Dendritic cell treated with granulocyte-macrophage colony-stimulating factor and Interleukin-4, amounts not matched to agents 40 ng/mL and 50 ng/mL, for 4 days (primary cell): ENCODE data around the gene CLBA1.
"Not testable (repeated sequence)": the region's sequence is repeated elsewhere in the genome, so short reads cannot be mapped to it uniquely, and the experiment has no call there.

Experiments used
- H3K27ac Mint-ChIP-seq: one replicate; pipeline ENCODE4 v1.8.0; 2022; ENCODE audit warnings: mild to moderate bottlenecking, mixed read lengths
- H3K27me3 Mint-ChIP-seq: one replicate; pipeline ENCODE4 v1.8.0; 2022; ENCODE audit warnings: mild to moderate bottlenecking, mixed read lengths
- H3K36me3 Mint-ChIP-seq: one replicate; pipeline ENCODE4 v1.8.0; 2022; ENCODE audit warnings: low read depth, mixed read lengths
- H3K4me1 Mint-ChIP-seq: one replicate; pipeline ENCODE4 v1.8.0; 2022; ENCODE audit warnings: low read depth, mixed read lengths
- H3K4me3 Mint-ChIP-seq: one replicate; pipeline ENCODE4 v1.8.0; 2022; ENCODE audit warnings: mild to moderate bottlenecking, moderate library complexity, mixed read lengths
- H3K9me3 Mint-ChIP-seq: one replicate; pipeline ENCODE4 v1.8.0; 2022; ENCODE audit warnings: mixed read lengths
- intact Hi-C: fragments of 100-400 bp; cut with micrococcal nuclease; formaldehyde crosslinking; loops from one replicate; pipeline ENCODE4 v1.15.0; 2022

The CLBA1 gene

DNA sequence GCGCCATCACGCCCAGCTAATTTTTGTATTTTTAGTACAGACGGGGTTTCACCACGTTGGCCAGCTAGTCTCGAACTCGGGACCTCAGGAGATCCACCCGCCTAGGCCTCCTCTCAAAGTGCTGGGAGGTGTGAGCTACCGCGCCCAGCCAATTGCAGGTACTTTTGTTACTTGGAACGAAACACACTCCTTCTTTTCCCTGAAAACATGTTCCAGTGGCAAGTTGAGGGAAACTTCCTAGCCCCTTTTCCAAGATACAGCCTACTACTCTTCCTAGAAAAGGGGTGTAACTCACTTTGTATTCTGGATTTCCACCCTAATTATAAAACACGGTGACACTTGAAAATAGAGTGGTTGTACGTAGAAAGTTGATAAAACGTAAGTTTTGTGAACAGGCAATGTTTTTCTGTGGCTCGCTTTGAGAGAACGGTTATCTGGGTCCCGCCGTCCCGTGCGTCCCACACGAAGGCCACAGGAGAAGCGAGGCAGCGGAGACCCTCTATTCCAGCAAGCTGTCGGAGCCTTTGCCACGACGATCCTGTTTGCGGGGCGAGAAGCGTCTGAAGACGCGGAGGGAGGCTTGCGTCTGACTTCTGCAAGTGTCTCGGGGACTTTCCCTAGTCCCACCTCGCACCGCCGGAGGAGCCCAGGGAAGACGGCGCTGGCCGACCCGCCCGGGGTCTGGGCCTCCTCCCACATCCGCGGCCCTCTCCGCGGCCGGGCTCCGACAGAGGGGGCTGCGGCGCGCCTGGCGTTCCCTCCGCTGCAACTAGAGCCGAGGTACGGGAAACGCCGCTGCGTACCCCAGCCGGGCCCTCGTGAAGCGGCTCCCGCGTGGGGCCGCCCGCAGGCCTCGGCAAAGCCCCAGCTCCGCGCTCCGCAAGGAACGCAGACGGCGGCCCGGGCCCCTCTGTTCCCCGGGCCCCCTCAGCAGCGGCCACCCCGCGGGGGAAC lies 34.5 kb downstream of the CLBA1 start:
- Mint-ChIP-seq H3K27ac (peak overlapping the region; percentile 77), H3K4me3 (peak overlapping the region; percentile 81), H3K27me3 (no peaks in the 10 kb centered on the region), H3K4me1 (peaks cover 69% of the 10 kb centered on the region), H3K36me3 (peaks cover 12% of the 10 kb centered on the region), H3K9me3 (no peaks in the 10 kb centered on the region)
- intact Hi-C loops, result loop anchor here (5.0 kb wide), 1 partner anchor 268 kb away; the partner anchor contains the start of gene SIVA1

DNA sequence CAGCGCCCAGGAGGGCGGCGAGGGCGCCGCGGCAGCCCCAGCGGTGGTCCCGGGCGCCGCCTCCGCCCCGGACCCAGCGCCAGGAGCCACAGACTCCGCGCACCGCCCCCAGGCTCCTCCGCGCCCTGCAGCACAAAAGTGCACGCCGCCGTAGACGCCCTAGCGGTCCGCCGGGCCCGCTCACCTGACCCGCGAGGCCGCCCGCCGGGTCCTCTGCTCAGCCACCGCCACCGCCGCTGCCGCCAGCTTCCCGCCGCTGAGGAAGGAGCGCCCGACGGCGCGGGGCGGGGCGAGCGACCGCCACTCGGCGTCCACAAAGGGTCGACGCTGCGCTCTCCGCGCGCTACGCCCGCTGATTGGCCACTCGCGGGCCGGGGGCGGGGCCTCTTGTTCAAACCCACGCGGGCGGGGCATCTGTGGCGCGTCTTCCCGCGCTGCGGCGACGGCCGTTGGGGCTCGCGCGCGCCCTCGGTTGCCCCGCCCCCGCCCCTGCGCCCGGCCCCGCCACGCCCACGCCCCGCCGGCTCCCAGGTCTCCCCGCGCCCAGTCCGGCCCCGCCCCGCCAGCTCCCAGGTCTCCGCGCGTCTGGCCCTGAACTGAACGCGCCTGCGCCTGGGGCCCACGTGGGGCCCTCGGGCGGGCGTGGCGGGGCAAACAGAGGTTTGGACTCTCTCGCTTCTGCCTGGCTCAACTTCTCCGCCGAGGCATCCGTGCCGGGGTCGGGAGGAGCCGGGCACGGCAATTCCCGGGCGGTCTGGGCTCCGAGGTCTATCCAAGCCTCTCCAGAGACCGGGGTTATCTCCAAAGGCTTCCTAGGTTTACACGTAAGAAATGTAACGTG lies 35.4 kb downstream of the CLBA1 start, which contains the start of gene CDCA4:
Gene CDCA4, minus strand, starts transcription at position 269 of the 841 bp plus-strand sequence. CDS start 9,154 bp downstream, outside the sequence.
- peak within 1 kb of the TSS; percentile 86 for H3K4me3 Mint-ChIP-seq
- peaks cover 64% of the 10 kb centered on the region for H3K4me1 Mint-ChIP-seq
- H3K36me3 Mint-ChIP-seq, result peaks cover 7% of the 10 kb centered on the region
- intact Hi-C loops, result loop anchor here (1.0 to 5.0 kb wide), 2 partner anchors 36 to 269 kb away; partner anchors contain the start of genes CLBA1 and SIVA1
- H3K27ac Mint-ChIP-seq, result peak within 1 kb of the TSS; percentile 91
- H3K27me3 Mint-ChIP-seq, result no peaks in the 10 kb centered on the region
- no peaks in the 10 kb centered on the region for H3K9me3 Mint-ChIP-seq

DNA sequence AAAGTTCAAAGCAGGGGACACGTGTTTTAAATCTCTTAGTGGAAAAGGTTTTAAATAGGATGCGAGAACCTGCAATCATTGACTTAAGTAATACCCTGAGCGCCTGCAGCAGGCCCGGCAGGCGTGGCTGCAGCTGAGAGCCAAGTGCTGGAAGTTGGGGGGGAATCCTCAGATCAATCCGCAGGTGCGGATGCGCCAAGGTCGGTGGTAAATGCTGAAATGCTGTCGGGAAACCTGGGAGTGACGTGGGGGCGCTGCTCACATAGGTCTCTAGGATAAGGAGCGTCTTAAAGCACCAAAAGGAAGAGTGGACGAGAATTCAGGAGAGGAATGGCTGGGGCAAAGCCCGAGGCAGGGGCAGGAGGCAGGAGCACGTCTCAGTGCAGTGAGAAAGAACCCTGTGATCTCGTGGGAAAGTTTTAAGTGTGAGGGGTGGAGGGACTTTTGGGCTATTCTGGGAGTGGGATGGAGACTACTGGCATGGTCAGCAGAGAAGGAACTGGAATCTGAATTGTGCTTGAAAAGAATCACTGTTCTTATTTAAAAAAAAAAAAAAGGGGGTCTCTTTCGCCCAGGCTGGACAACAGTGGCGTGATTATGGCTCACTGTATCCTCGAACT lies 36.2 kb downstream of the CLBA1 start:
- H3K36me3 Mint-ChIP-seq, result peaks cover under 1% of the 10 kb centered on the region
- intact Hi-C loops, result loop anchor here (1.0 to 5.0 kb wide), 2 partner anchors 36 to 269 kb away; partner anchors contain the start of genes CLBA1 and SIVA1
- H3K27ac Mint-ChIP-seq, result peak overlapping the region; percentile 91
- H3K4me1 Mint-ChIP-seq, result peaks cover 59% of the 10 kb centered on the region
- H3K27me3 Mint-ChIP-seq, result no peaks in the 10 kb centered on the region
- no peaks in the 10 kb centered on the region for H3K9me3 Mint-ChIP-seq
- peak overlapping the region; percentile 86 for H3K4me3 Mint-ChIP-seq

DNA sequence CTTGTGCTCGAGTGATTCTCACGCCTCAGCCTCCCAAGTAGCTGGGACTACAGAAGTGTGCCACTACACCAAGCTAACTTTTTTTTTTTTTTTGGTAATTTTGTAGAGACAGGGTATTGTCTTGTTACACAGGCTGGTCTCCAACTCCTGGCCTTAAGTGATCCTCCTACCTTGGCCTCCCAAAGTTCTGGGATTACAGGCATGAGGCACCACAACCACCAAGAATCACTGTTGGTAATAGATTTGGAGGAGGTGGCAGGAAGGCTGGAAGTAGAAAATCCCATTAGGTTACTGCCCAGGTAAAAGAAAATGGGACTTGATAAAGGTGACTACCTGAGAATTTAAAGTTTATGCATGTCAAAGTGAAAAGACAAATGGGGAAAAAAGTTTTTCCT lies 36.7 kb downstream of the CLBA1 start:
- Mint-ChIP-seq H3K36me3 (no peaks in the 10 kb centered on the region), H3K27ac (peak overlapping the region; percentile 91), H3K4me3 (peak overlapping the region; percentile 86), H3K27me3 (no peaks in the 10 kb centered on the region), H3K9me3 (no peaks in the 10 kb centered on the region), H3K4me1 (peaks cover 57% of the 10 kb centered on the region)
- intact Hi-C loops, result loop anchor here (5.0 kb wide), 1 partner anchor 270 kb away; the partner anchor contains the start of gene SIVA1

DNA sequence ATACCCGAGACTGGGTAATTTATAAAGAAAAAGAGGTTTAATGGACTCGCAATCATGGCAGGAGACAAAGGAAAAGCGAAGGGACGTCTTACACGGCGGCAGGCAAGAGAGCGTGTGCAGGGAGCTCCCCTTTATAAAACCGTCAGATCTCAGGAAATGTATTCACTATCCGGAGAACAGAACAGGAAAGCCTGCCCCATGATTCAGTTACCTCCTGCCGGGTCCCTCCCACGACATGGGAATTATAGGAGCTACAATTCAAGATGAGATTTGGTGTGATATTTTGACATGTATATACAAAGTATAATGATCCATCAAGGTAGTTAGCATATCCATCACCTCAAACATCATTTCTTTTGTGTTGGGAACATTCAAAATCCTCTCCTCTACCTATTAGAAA lies 37.6 kb downstream of the CLBA1 start:
- Mint-ChIP-seq H3K9me3 (no peaks in the 10 kb centered on the region), H3K27ac (peak overlapping the region; percentile 22), H3K36me3 (no peaks in the 10 kb centered on the region), H3K4me3 (no peak overlapping the region), H3K27me3 (no peaks in the 10 kb centered on the region), H3K4me1 (peaks cover 49% of the 10 kb centered on the region)
- intact Hi-C loops, result loop anchor here (5.0 kb wide), 1 partner anchor 271 kb away; the partner anchor contains the start of gene SIVA1

DNA sequence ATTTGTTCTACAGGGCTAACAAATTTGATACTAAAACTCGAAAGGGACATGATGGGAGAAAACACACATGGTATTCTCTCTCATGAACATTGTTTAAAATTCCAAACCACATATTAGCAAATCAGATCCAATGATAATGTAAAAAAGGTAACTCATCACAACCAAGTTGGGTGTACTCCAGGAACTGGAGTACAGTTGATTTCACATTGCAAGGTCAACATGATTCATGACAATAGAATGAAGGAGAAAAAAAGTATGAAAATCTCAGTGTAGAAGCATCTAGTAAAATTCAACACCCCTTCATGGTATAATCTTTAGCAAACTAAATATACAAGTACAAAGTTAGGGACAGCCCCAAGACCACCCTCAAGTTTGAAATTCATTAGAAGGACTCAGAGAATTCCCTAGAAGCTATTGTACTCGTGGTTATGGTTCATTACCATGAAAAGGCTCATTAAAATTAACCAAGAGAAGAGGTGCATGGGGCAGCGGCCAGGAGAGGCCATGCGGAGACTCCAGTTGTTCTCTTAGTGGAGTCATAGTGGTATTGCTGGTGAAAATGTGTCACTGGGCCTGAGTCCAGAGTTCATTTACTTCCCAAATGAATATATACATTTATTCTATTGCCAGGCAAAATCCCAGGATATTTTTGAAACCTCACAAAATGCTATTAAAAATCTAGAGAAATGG lies 38.3 kb downstream of the CLBA1 start:
- Mint-ChIP-seq H3K4me1 (peaks cover 42% of the 10 kb centered on the region), H3K27ac (peak overlapping the region; percentile 60)

DNA sequence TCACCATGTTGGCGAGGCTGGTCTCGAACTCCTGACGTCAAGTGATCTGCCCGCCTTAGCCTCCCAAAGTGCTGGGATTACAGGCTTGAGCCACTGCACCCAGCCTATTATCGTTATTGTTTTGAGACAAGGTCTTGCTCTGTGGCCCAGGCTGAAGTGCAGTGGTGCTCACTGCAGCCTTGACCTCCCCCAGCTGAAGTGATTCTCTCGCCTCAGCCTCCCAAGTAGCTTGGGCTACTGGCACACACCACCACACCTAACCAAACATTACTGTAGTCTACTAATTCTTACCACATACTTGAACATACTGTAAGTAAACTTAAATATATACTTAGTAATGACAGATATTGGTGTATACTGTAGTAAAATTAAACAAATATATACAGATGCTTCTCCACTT lies 39.8 kb downstream of the CLBA1 start:
- Mint-ChIP-seq H3K36me3 (no peaks in the 10 kb centered on the region), H3K4me1 (peaks cover 28% of the 10 kb centered on the region), H3K9me3 (no peaks in the 10 kb centered on the region), H3K27me3 (no peaks in the 10 kb centered on the region), H3K27ac (peak overlapping the region; percentile 60), H3K4me3 (no peak overlapping the region)
- intact Hi-C loops, result no loop called here

More for the DNA sequence above, 38.3 kb downstream of the CLBA1 start:
- Mint-ChIP-seq H3K9me3 (no peaks in the 10 kb centered on the region), H3K36me3 (no peaks in the 10 kb centered on the region), H3K27me3 (no peaks in the 10 kb centered on the region), H3K4me3 (no peak overlapping the region)
- intact Hi-C loops, result loop anchor here (5.0 kb wide), 1 partner anchor 272 kb away; the partner anchor contains the start of gene SIVA1

DNA sequence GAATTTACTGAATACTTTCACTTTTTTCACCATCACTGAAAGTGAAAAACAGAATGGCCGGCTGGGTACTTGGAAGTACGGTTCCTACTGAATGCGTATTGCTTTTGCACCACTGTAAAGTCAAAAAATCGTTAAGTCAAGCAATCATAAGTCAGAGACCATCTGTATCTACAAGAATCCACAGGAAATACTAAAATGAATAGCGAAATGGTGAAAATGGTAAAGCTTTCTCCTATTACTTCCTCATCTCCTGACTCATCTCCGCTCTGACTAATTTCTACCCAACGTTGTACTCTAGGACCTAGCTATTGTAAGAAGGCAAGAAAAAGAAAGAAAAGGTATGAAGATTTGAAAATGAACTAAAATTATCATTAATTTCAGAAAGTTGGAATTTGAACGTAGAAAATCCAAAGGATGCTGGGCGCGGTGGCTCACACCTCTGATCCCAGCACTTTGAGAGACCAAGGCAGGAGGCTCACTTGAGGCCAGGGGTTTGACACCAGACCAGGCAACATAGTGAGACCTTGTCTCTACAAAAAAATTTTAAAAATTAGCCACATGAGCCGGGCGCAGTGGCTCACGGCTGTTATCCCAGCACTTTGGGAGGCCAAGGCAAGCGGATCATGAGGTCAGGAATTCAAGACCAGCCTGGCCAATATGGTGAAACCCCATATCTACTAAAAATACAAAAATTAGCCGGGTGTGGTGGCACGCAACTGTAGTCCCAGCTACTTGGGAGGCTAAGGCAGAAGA lies 40.6 kb downstream of the CLBA1 start:
- Mint-ChIP-seq H3K4me3 (peak overlapping the region; percentile 26), H3K9me3 (no peaks in the 10 kb centered on the region), H3K27me3 (peaks cover 1% of the 10 kb centered on the region), H3K4me1 (peaks cover 28% of the 10 kb centered on the region), H3K27ac (peak overlapping the region; percentile 51), H3K36me3 (no peaks in the 10 kb centered on the region)
- intact Hi-C loops, result no loop called here

DNA sequence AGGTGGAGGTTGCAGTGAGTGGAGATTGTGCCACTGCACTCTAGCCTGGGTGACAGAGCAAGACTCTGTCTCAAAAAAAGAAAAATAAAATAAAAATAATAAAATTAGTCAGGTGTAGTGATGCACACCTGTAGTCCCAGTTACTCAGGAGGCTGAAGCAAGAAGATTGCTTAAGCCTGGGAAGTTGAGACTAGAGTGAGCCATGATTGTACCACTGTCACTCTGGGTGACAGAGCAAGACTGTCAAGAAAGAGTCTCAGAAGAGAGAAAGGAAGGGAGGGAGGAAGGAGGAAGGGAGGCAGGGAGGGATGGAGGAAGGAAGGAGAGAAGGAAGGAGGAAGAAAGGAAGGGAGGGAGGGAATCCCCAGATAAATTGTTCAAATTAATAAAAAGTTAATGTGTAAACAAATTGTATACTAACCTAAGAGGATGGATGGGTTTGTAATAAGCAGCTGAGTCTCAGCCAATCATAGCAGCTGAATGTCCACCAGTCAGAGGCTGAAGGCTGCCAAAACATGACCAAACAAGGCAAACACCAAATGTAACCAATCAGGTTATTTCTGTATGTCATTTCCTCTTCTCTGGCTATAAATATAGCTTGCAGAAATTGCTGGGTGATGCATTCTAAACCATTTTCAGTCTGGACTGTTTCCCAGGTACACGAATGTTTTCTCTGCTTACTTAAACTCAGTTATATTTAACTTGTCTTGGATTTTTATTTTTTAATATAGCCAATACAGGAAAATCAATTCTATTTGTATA lies 41.4 kb downstream of the CLBA1 start:
- intact Hi-C loops, result no loop called here
- Mint-ChIP-seq H3K9me3 (no peaks in the 10 kb centered on the region), H3K4me3 (no peak overlapping the region), H3K36me3 (no peaks in the 10 kb centered on the region), H3K4me1 (peaks cover 21% of the 10 kb centered on the region), H3K27me3 (peaks cover 5% of the 10 kb centered on the region), H3K27ac (no peak overlapping the region)

DNA sequence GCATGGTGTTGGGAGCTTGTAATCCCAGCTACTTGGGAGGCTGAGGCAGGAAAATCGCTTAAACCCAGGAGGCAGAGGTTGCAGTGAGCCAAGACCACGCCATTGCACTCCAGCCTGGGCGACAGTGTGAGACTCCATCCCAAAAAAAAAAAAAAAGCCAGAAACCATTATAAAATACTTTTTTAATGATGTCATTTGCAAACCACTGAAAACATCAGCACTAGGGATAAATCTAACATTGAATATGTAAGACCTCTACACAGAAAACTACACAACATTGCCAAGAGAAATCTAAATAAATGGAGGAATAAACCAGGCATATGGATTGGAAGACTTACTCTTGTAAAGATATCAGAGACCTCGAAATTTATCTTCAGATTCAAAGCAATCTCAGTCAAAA lies 42.1 kb downstream of the CLBA1 start:
- H3K27me3 Mint-ChIP-seq, H3K4me3 Mint-ChIP-seq, H3K27ac Mint-ChIP-seq, H3K9me3 Mint-ChIP-seq, intact Hi-C loops, H3K36me3 Mint-ChIP-seq: not testable (repeated sequence)
- peaks cover 17% of the 10 kb centered on the region for H3K4me1 Mint-ChIP-seq

DNA sequence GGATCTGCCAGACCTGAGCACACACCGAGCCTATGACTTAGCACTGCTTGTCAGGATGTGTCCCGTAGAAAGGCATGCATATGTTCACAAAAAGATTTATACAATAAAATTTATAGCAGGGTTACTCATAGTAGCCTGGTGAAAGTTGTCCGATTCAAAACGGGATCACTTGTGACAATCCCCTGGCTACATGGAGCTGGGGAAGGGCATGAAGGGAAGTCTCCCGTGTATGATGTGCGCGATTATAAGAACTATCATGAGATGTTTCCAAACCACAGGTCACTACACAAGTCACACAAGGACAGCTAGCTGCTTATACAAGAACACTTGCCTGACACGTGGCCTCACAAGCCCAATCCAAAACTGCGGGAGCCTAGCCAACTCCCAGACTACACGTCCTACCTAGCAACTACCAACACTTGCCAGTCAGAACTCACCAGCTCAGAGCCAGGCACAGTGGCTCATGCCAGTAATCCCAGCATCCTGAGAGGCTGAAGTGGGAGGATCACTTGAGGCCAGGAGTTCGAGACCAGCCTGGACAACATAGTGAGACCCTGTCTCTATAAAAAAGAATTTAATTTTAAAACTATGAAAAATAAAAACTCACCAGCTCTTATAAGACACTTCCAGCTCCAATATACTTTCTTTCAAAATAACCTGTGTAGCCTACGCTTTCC lies 42.8 kb downstream of the CLBA1 start:
- Mint-ChIP-seq H3K9me3 (no peaks in the 10 kb centered on the region), H3K36me3 (no peaks in the 10 kb centered on the region), H3K27me3 (peaks cover 5% of the 10 kb centered on the region), H3K4me1 (peaks cover 14% of the 10 kb centered on the region), H3K27ac (no peak overlapping the region), H3K4me3 (no peak overlapping the region)
- intact Hi-C loops, result no loop called here
